Osteoblast (primary cell): ENCODE measurements around the gene ABL2. TPM values are rescaled to one million over a fixed set of nuclear protein-coding genes. Genes with fewer than 3 reads are reported as not detected.
"Not testable (repeated sequence)": the region's sequence is repeated elsewhere in the genome, so short reads cannot be mapped to it uniquely, and the experiment has no call there.

Source experiments
- DNase-seq: peaks from one replicate; pipeline ENCODE4 v3.0.0; 2011; ENCODE audit warnings: low spot score, mixed read lengths; ENCODE audit not compliant: insufficient read length; ENCODE audit errors: missing footprints
- H2AFZ ChIP-seq: 2 replicates; pipeline ENCODE4 v1.6.0; 2011; ENCODE audit warnings: mild to moderate bottlenecking, low read length
- H3K27ac ChIP-seq: 2 replicates; pipeline ENCODE4 v1.5.1; 2011; ENCODE audit warnings: mild to moderate bottlenecking, low read depth, low read length, moderate library complexity
- H3K27me3 ChIP-seq: 2 replicates; pipeline ENCODE4 v1.6.0; 2012; ENCODE audit warnings: mild to moderate bottlenecking, control low read depth, inconsistent platforms, low read length, moderate library complexity; ENCODE audit not compliant: insufficient read depth
- H3K36me3 ChIP-seq: 2 replicates; pipeline ENCODE4 v1.5.1; 2011; ENCODE audit warnings: mild to moderate bottlenecking, low read length, control low read depth, moderate library complexity; ENCODE audit not compliant: insufficient read depth
- H3K4me1 ChIP-seq: 2 replicates; pipeline ENCODE4 v1.5.1; 2011; ENCODE audit warnings: mild to moderate bottlenecking, low read length, control low read depth, moderate library complexity; ENCODE audit not compliant: insufficient read depth
- H3K4me2 ChIP-seq: 2 replicates; pipeline ENCODE4 v1.6.0; 2011; ENCODE audit warnings: mild to moderate bottlenecking, low read length; ENCODE audit not compliant: insufficient read depth
- H3K4me3 ChIP-seq: fragments of 200-600 bp; sonication (generic); 3 replicates; pipeline ENCODE4 v1.5.1; 2012; ENCODE audit warnings: mild to moderate bottlenecking, low read length, inconsistent platforms; ENCODE audit not compliant: insufficient read depth
- H3K79me2 ChIP-seq: 2 replicates; pipeline ENCODE4 v1.6.0; 2012; ENCODE audit warnings: mild to moderate bottlenecking, low read length, control low read depth, inconsistent platforms; ENCODE audit not compliant: insufficient read depth
- H3K9me3 ChIP-seq: 2 replicates; pipeline ENCODE4 v1.5.1; 2011; ENCODE audit warnings: low read depth, low read length, control low read depth
- H4K20me1 ChIP-seq: 2 replicates; pipeline ENCODE4 v1.6.0; 2012; ENCODE audit warnings: mild to moderate bottlenecking, low read length, control low read depth; ENCODE audit not compliant: insufficient read depth
- total RNA-seq: library from RNA; depleted of rRNA; stranded (reverse); fragments of >200 nt; gene quantifications from 2 replicates; pipeline ENCODE4 v1.2.3, GENCODE V29; 2012
- TF ChIP-seq, protein P1 (sequence below): IDR thresholded peaks from 2 replicates; pipeline ENCODE4 v1.5.1; 2011; ENCODE audit warnings: mild to moderate bottlenecking, low read depth, low read length, moderate library complexity; ENCODE audit errors: extremely low read depth

ABL2 gene
- total RNA-seq, 1 donor: 87.2 TPM

- H3K9me3 ChIP-seq: no peaks in the 10 kb centered on the region
- TF ChIP-seq, protein P1, sequence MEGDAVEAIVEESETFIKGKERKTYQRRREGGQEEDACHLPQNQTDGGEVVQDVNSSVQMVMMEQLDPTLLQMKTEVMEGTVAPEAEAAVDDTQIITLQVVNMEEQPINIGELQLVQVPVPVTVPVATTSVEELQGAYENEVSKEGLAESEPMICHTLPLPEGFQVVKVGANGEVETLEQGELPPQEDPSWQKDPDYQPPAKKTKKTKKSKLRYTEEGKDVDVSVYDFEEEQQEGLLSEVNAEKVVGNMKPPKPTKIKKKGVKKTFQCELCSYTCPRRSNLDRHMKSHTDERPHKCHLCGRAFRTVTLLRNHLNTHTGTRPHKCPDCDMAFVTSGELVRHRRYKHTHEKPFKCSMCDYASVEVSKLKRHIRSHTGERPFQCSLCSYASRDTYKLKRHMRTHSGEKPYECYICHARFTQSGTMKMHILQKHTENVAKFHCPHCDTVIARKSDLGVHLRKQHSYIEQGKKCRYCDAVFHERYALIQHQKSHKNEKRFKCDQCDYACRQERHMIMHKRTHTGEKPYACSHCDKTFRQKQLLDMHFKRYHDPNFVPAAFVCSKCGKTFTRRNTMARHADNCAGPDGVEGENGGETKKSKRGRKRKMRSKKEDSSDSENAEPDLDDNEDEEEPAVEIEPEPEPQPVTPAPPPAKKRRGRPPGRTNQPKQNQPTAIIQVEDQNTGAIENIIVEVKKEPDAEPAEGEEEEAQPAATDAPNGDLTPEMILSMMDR: no peak
- no peaks in the 10 kb centered on the region for H3K36me3 ChIP-seq
- H3K27ac ChIP-seq: no peak overlapping the region
- H2AFZ ChIP-seq: no peak overlapping the region
- H3K4me1 ChIP-seq: no peaks in the 10 kb centered on the region
- H3K27me3 ChIP-seq: no peaks in the 10 kb centered on the region
- no peaks in the 10 kb centered on the region for H4K20me1 ChIP-seq
- no peak for DNase-seq
- H3K4me2 ChIP-seq: no peak overlapping the region
- no peaks in the 10 kb centered on the region for H3K79me2 ChIP-seq
- H3K4me3 ChIP-seq: no peak overlapping the region
These were observed 23.1 kb upstream of the ABL2 start for GRCh38 chr1:179252606-179253005.

DNA sequence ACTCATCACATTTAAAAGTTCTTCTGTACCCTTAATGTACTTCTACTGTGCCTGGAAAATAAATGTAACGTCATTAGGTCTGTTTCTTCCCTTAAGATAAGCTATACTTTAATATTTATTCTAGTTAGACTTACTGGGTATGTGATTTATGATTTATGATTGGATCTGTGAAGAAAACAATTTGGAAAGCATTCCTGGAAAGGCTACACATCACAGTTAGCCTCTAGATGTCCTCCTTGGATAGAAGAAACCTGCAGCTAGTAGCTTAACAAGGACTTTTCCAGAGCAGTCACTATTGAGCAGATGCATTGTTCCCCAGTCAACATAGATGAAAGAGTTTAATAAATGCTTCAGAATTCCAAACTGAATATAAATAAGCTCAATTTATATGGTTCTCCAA, 22.2 kb upstream of the ABL2 start:
- no peak overlapping the region for H3K27ac ChIP-seq
- peak; percentile 77 for DNase-seq
- H3K4me1 ChIP-seq: no peaks in the 10 kb centered on the region
- no peak overlapping the region for H3K4me3 ChIP-seq
- H3K4me2 ChIP-seq: no peak overlapping the region
- H3K79me2 ChIP-seq: no peaks in the 10 kb centered on the region
- no peak overlapping the region for H2AFZ ChIP-seq
- no peaks in the 10 kb centered on the region for H4K20me1 ChIP-seq
- H3K27me3 ChIP-seq: no peaks in the 10 kb centered on the region
- TF ChIP-seq, protein P1: peak; percentile 65
- no peaks in the 10 kb centered on the region for H3K9me3 ChIP-seq
- no peaks in the 10 kb centered on the region for H3K36me3 ChIP-seq

- Histone ChIP-seq H2AFZ (no peak overlapping the region), H3K4me1 (no peaks in the 10 kb centered on the region), H3K36me3 (no peaks in the 10 kb centered on the region), H3K9me3 (no peaks in the 10 kb centered on the region), H3K4me2 (no peak overlapping the region), H4K20me1 (no peaks in the 10 kb centered on the region), H3K4me3 (no peak overlapping the region), H3K27me3 (no peaks in the 10 kb centered on the region), H3K27ac (no peak overlapping the region), H3K79me2 (no peaks in the 10 kb centered on the region)
- TF ChIP-seq, protein P1: no peak
- no peak for DNase-seq
These were observed 18.4 kb upstream of the ABL2 start for GRCh38 chr1:179247923-179248322.

- H3K79me2 ChIP-seq, H3K27me3 ChIP-seq, H3K9me3 ChIP-seq, H3K4me3 ChIP-seq, H3K36me3 ChIP-seq, H3K4me2 ChIP-seq, DNase-seq, H3K4me1 ChIP-seq, H2AFZ ChIP-seq, H4K20me1 ChIP-seq, H3K27ac ChIP-seq: not testable (repeated sequence)
These were observed 15.9 kb upstream of the ABL2 start for GRCh38 chr1:179245426-179245825.
